Suppressor macrophage treated with lipopolysaccharide for 4 hours (primary cell): ENCODE results near the gene DCP1A.
"Not testable (repeated sequence)": the region's sequence is repeated elsewhere in the genome, so short reads cannot be mapped to it uniquely, and the experiment has no call there.

ENCODE experiments used
- DNase-seq: peaks from one replicate; pipeline ENCODE4 v3.0.0-alpha.2; 2020

Gene DCP1A

GRCh38 chr3:53261712-53262111, 85.6 kb downstream of the DCP1A start:
- DNase-seq: no peak

GRCh38 chr3:53260286-53260785, 87.0 kb downstream of the DCP1A start:
- DNase-seq: no peak

- no peak for DNase-seq
Measured at GRCh38 chr3:53259427-53260259, 87.7 kb downstream of the DCP1A start.

GRCh38 chr3:53258600-53259426, 88.5 kb downstream of the DCP1A start:
- no peak for DNase-seq

- DNase-seq: no peak
Measured at GRCh38 chr3:53257465-53257864, 89.9 kb downstream of the DCP1A start.

DNA sequence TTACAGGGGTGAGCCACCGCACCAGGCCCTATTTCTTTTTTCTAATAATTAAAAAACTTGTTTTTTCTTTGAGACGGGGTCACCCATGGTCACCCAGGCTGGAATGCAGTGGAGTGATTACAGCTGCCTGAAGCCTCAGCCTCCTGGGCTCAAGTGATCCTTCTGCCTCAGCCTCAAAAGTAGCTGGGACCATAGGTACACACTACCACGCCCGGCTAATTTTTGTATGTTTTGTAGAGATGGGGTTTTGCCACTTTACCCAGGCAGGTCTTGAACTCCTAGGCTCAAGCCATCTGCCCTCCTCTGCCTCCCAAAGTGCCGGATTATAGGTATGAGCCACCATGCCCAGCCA, 90.7 kb downstream of the DCP1A start:
- no peak for DNase-seq

GRCh38 chr3:53255775-53256703, 91.3 kb downstream of the DCP1A start, which contains the start of gene TKT:
TKT (minus strand) TSS chr3:53256022; CDS start chr3:53255942, 80 bp downstream.
- DNase-seq: peak; percentile 91

- peak; percentile 58 for DNase-seq
Measured at GRCh38 chr3:53255423-53255774, 91.9 kb downstream of the DCP1A start.

GRCh38 chr3:53254509-53255422, 92.6 kb downstream of the DCP1A start:
- DNase-seq: peak; percentile 45

DNA sequence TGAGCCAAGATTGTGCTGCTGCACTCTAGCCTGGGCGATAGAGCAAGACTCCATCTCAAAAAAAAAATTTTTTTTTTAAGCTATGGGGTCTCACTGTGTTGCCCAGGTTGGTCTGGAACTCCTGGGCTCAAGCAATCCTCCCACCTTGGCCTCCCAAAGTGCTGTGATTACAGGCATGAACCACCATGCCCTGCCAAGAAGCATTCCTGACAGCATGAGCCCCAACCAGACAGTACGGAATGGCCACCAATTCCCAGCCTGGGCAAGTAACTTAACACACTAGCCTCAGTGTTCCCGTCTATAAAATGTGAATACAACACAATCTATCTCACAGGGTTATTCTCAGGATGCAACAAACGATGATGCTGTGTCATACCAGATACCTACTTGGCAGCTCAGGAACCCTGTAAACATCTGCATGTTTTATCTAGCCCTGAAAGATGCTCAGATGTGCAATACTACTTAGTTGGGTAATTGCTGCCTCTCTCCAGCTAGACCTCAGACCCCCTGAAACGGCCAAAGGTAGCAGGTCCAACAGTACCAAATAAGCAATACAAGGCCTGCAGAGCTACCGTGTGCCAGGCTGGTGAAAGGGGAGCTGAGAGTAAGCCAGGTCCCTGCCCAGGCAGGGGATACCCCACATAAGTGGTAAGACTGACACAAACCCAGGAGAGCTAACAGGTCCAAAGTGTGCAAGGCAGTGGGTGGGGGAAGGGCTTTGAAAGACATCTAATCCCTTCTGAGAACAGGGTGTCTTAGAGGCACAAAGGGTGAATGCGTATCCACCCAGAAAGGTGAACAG, 93.4 kb downstream of the DCP1A start:
- DNase-seq: no peak

DNA sequence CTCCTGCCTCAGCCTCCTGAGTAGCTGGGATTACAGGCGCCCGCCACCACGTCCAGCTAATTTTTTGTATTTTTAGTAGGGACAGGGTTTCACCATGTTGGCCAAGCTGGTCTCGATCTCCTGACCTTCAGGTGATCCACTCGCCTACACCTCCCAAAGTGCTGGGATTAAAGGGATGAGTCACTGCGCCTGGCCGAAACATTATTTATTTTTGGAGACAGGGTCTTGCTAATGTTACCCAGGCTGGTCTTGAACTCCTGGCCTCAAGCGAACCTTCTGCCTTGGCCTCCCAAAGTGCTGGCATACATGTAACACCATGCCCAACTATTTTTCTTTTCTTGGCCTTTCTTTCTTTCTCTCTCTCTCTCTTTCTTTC, 94.4 kb downstream of the DCP1A start:
- DNase-seq: not testable (repeated sequence)

GRCh38 chr3:53252096-53252946, 95.0 kb downstream of the DCP1A start:
- peak; percentile 66 for DNase-seq

DNA sequence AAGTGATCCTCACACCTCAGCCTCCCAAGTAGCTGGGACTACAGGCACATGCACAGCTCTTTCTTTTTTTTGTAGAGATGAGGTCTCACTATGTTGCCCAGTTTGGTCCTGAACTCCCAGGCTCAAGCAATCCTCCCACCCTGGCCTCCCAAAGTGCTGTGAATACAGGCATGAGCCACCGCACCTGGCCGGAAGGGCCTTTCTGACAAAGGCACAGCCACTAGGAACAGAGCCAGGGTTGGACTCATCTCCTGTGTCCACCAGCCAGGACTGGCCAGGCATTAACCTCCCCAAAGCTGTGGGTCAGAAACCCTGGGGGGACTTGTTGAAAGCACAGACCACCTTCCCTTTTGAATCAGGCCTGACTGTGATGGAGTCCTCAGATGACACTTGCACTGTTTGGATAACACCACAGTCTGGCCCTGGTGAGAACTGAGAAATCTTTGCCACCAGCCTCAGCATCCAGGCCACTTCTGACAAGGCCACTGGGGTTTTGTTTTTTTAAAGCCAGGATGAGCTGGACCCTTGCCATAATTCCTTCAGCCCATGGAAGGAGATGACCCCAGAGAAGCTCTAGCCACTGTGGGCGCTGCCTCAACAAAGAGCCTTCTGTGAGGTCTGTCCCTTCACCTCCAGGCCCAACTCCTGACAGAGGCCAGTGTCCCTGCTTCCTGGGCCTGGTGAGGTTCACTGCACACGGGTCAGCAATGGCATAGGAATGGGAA, 96.3 kb downstream of the DCP1A start:
- no peak for DNase-seq

DNA sequence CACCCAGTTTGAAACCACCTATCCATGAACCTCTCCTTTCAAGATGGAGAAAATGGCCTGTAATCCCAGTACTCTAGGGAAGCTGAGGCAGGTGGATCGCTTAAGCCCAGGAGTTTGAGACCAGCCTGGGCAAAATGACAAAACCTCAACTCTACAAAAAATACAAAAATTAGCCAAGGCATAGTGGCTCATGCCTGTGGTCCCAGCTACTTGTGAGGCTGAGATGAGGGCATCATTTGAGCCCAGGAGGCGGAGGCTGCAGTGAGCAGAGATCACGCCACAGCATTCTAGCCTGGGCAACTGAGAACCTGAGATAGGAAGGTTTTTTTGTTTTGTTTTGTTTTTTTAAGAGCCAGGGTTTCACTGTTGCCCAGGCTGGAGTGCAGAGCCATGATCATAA, 96.9 kb downstream of the DCP1A start:
- no peak for DNase-seq

GRCh38 chr3:53248161-53248560, 99.2 kb downstream of the DCP1A start:
- DNase-seq: no peak

DNA sequence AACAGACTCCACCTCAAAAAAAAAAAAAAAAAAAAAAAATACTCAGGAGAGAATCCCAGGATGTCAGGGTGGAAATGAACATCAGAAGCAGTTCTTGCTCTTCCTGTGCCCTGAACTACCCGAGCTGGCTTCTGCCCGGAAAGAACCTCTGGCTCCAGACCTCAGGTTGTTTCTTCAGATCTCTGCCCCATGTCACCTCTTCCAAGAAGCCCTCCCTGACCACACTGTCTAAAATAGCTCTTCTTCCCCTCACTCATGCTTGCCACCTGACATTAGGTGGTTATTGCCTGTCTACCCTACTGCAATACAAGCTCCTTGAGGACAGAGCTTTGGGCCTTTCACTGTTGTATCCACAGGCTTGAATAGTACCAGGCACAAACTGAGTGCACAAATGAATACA, 99.7 kb downstream of the DCP1A start:
- no peak for DNase-seq

DNA sequence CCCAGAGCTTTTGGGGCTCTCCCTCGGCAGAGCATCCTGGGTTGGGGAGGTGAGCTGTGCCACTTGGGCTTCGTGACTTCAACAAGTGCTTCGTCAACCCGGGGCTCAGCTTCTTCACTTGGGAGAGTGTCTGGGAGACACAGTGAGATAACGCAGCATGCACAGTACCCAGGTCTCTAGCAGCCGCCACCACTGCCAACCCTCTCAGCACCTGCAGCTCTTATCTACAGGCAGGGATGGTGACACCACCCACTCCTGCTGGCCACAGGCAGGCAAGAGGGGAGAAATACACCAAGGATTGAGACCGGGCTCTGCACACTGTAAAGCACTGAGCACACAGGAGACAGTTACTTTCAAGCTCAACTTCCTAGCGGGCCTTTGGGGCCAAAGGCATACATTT, 103.1 kb downstream of the DCP1A start:
- no peak for DNase-seq

DNA sequence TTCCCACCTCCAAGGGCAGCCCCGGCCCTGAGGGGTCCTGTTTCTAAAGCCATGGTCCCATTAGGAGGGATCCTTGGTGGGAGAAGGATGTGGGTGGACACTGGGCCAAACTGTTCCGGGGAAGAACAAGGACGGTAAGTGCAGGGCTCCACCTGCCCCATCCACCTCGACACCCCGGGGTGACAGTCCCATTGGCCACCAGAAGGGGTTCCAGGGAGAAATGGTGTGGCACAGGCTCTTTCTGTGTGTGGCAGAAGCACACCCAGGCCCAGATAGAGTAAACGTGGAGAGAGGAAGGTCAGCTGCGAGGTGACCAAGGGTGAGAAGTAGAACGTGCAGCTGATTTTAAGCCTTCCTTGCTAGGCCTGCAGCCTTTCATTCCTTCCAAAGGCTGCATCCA, 103.6 kb downstream of the DCP1A start:
- no peak for DNase-seq

GRCh38 chr3:53243165-53243564, 104.2 kb downstream of the DCP1A start:
- no peak for DNase-seq
